Measurements from ENCODE around the gene CD27. TPM values are rescaled to one million over a fixed set of nuclear protein-coding genes. Genes with fewer than 3 reads are reported as not detected.

The CD27 gene
- total RNA-seq (2011; cell fraction: chromatin; rRNA removed; ENCODE audit: low replicate concordance) = not detected in 2 replicates
- not detected in 2 replicates for total RNA-seq (2011; cell fraction: nucleolus; rRNA removed)
- total RNA-seq (2011; cell fraction: nucleoplasm; rRNA removed) = not detected in 2 replicates
- total RNA-seq (2014; rRNA removed) (not detected in 2 replicates), total RNA-seq (2014; rRNA removed; fragmentation: Illumina TruSeq; extraction: Trizol) (not detected in 2 replicates), total RNA-seq (2015; rRNA removed; fragmentation: Illumina TruSeq; extraction: Trizol) (not detected in 2 replicates), total RNA-seq (2021) (0.18 and 0.24 TPM in 2 replicates), polyA plus RNA-seq (2011; rRNA removed) (not detected in 2 replicates), polyA plus RNA-seq (2014; fragmentation: Illumina TruSeq; extraction: Trizol) (not detected in 2 replicates), polyA plus RNA-seq (2014; fragmentation: Nextera tagmentation; extraction: Ambion mirVana) (not detected), polyA plus RNA-seq (2014; rRNA removed) (not detected in 2 replicates), polyA minus RNA-seq (2011; rRNA and poly(A)+ RNA removed) (not detected in 2 replicates), Bru-seq, nascent RNA (percentile 2 among the genes with signal in this experiment), BruChase-seq, experiment 1, labeled RNA remaining after a 2-hour chase (not detected), BruChase-seq, experiment 2, labeled RNA remaining after a 6-hour chase (percentile 2 among the genes with signal in this experiment)
- not detected in 2 replicates for polyA plus RNA-seq (2011; cell fraction: cytosol; rRNA removed)
- not detected in 2 replicates for polyA plus RNA-seq (2011; cell fraction: nucleus; rRNA removed)
- polyA plus RNA-seq (2012) = 0.10 TPM in 1 of 2 replicates, not detected in the other
- not detected in 2 replicates for polyA minus RNA-seq (2011; cell fraction: cytosol; rRNA and poly(A)+ RNA removed)
- polyA minus RNA-seq (2011; cell fraction: nucleus; rRNA and poly(A)+ RNA removed) = not detected in 2 replicates
- long read RNA-seq, experiment 1 = 0 reads
- long read RNA-seq, experiment 2 = 0 reads
- long read RNA-seq, experiment 3 = 0 reads

DNA sequence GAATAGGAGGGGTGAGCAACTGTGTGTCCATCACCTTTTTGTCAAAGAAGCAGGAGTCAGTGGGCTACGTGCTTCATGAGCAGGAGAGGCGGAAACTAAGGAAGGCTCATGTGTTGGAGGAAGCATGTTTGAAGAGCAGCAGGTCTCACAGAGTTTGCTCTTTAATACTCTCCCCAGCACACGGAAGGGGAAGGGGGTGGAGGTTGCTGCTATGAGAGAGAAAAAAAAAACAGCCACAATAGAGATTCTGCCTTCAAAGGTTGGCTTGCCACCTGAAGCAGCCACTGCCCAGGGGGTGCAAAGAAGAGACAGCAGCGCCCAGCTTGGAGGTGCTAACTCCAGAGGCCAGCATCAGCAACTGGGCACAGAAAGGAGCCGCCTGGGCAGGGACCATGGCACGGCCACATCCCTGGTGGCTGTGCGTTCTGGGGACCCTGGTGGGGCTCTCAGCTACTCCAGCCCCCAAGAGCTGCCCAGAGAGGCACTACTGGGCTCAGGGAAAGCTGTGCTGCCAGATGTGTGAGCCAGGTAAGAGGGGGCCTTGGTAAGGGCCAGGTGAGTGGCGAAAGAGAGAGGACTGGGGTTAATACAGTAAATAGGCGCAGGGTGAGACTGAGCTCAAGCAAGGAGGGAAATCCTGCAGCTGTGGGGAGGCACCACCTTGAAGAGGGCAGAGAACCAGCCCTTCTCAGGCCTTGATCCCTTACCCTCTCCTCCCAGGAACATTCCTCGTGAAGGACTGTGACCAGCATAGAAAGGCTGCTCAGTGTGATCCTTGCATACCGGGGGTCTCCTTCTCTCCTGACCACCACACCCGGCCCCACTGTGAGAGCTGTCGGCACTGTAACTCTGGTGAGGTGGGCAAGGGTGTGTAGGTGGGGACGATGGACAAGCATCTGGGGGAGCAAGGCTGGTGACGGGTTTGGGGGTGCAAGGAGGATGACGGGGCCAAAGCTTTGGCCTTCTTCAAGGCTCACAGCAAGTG, at the start of gene CD27:
Gene CD27 (plus strand): TSS at position 252 of the 985 bp plus-strand sequence. CDS start 141 bp downstream, at position 393.
- ChIA-PET CTCF (ENCODE audit: low intra/inter-chr PET ratio) (no interaction called here), POLR2A (no interaction called here)
- no peaks in the 10 kb centered on the region for H3K36me3 ChIP-seq (ENCODE audit: control insufficient read depth, insufficient read depth, low read length)
- no peak for DNase-seq (ENCODE audit: extremely low read depth in 1 of 4, low spot score in 3 of 4)
- H3K79me2 ChIP-seq (ENCODE audit: control insufficient read depth, insufficient read depth, low read length) = no peaks in the 10 kb centered on the region
- no peak within 1 kb of the TSS for H3K9ac ChIP-seq (ENCODE audit: insufficient read depth in 1 of 2, low read depth in 2 of 2, low read length in 2 of 2)
- in situ Hi-C loops (cut with MboI) = no loop called here
- no peak within 1 kb of the TSS for H3K4me3 ChIP-seq
- intact Hi-C loops (cut with micrococcal nuclease) = no loop called here
- H3K4me2 ChIP-seq (ENCODE audit: insufficient read depth, low read length) = no peak within 1 kb of the TSS
- no peak for TF ChIP-seq GATAD2B (IDR thresholded peaks at IDR 0.05; ENCODE audit: borderline replicate concordance)
- no peak for TF ChIP-seq KDM5B (IDR thresholded peaks at IDR 0.05; ENCODE audit: insufficient replicate concordance, low read depth, low read length)
- TF ChIP-seq MCM2 (IDR thresholded peaks at IDR 0.05; ENCODE audit: low read depth) = no peak
- no peak for TF ChIP-seq ZNF282 (CRISPR knock-in tag; IDR thresholded peaks at IDR 0.05)
- no peak for TF ChIP-seq ZNF324 (CRISPR knock-in tag; IDR thresholded peaks at IDR 0.05)
- no peak for TF ChIP-seq TSC22D4 (tag; IDR thresholded peaks at IDR 0.05)
- TF ChIP-seq NCOA2 (IDR thresholded peaks at IDR 0.05; ENCODE audit: partially characterized antibody in 2 of 2) = no peak
- no peak for TF ChIP-seq MBD2 (IDR thresholded peaks at IDR 0.05; ENCODE audit: borderline replicate concordance, low read depth)
- no peak for TF ChIP-seq SAFB2 (IDR thresholded peaks at IDR 0.05; ENCODE audit: borderline replicate concordance, low read depth, low read length, severe bottlenecking)
- TF ChIP-seq BCL6 (CRISPR knock-in tag; IDR thresholded peaks at IDR 0.05) = no peak
- no peak for TF ChIP-seq RB1 (IDR thresholded peaks at IDR 0.05; ENCODE audit: low read depth)
- H3K27ac ChIP-seq (ENCODE audit: extremely low read depth, low read depth, low read length) = no peak within 1 kb of the TSS
- BruUV-seq (replicated peaks) = no TSS peak
- H2AFZ ChIP-seq (ENCODE audit: low read depth, low read length) = no peak within 1 kb of the TSS
- H3K27me3 ChIP-seq (ENCODE audit: control insufficient read depth in 2 of 2, insufficient read depth in 2 of 2, low read length in 2 of 2) = peaks cover 0 to 9% of the 10 kb centered on the region in 2 experiments; a peak in 4 of 5 replicates
- no peak for ATAC-seq
- H3K4me1 ChIP-seq (replicated peaks in 1 of 2; ENCODE audit: control insufficient read depth in 2 of 2, insufficient read depth in 2 of 2, low read length in 2 of 2) = no peaks in the 10 kb centered on the region; a peak in 1 of 5 replicates
- no peaks in the 10 kb centered on the region for H4K20me1 ChIP-seq (replicated peaks; ENCODE audit: control insufficient read depth, insufficient read depth, low read length)
- no peaks in the 10 kb centered on the region for H3K9me3 ChIP-seq (replicated peaks; ENCODE audit: control insufficient read depth, insufficient read depth, low read depth, low read length)
- 13% methylated on average over 10 of the region's 16 CpGs for WGBS (ENCODE audit: insufficient coverage, low coverage, missing lambda C conversion rate)
- no peak for FAIRE-seq
- no peaks in the 10 kb centered on the region for H3K9me1 ChIP-seq (ENCODE audit: control insufficient read depth, insufficient read depth, low read length)

All from K562 (cell line).